H7 (cell line): ENCODE measurements around the gene MGAT5B. TPM values are rescaled to one million over a fixed set of nuclear protein-coding genes. Genes with fewer than 3 reads are reported as not detected.

Experiments used
- DNase-seq: peaks from one replicate; pipeline ENCODE4 v3.0.0; 2012
- H3K27me3 ChIP-seq: 2 replicates; pipeline ENCODE4 v1.6.0; 2011; ENCODE audit warnings: mild to moderate bottlenecking, low read length; ENCODE audit not compliant: control insufficient read depth, insufficient read depth
- H3K36me3 ChIP-seq: replicated peaks from 2 replicates; pipeline ENCODE4 v1.5.1; 2011; ENCODE audit warnings: low read length; ENCODE audit not compliant: control insufficient read depth, insufficient read depth
- H3K4me3 ChIP-seq: 2 replicates; pipeline ENCODE4 v1.5.1; 2011; ENCODE audit warnings: low read depth, mild to moderate bottlenecking, control low read depth, low read length, moderate library complexity; ENCODE audit not compliant: insufficient read depth
- total RNA-seq: library from RNA; depleted of rRNA; stranded (reverse); fragments of >200 nt; shearing (Covaris generic); gene quantifications from 2 replicates; pipeline ENCODE4 v1.2.3, GENCODE V29; 2014

The MGAT5B gene
- total RNA-seq, 1 experiment from 2014 or later = 3.7 TPM

GRCh38 chr17:76879254-76879653 is 11.1 kb downstream of the MGAT5B start:
- Histone ChIP-seq H3K36me3 (no peaks in the 10 kb centered on the region), H3K27me3 (no peaks in the 10 kb centered on the region), H3K4me3 (no peak overlapping the region)
- no peak for DNase-seq

- no peaks in the 10 kb centered on the region for H3K27me3 ChIP-seq
- no peak overlapping the region for H3K4me3 ChIP-seq
- no peak for DNase-seq
- H3K36me3 ChIP-seq = no peaks in the 10 kb centered on the region
Measured at GRCh38 chr17:76879691-76880090, 11.5 kb downstream of the MGAT5B start.

GRCh38 chr17:76880268-76880667 is 12.1 kb downstream of the MGAT5B start:
- Histone ChIP-seq H3K36me3 (no peaks in the 10 kb centered on the region), H3K4me3 (no peak overlapping the region), H3K27me3 (no peaks in the 10 kb centered on the region)
- peak; percentile 78 for DNase-seq

- no peak for DNase-seq
- H3K36me3 ChIP-seq = no peaks in the 10 kb centered on the region
- H3K4me3 ChIP-seq = no peak overlapping the region
- H3K27me3 ChIP-seq = no peaks in the 10 kb centered on the region
Measured at GRCh38 chr17:76880971-76881370, 12.8 kb downstream of the MGAT5B start.

- DNase-seq = no peak
- no peaks in the 10 kb centered on the region for H3K36me3 ChIP-seq
- no peaks in the 10 kb centered on the region for H3K27me3 ChIP-seq
- no peak overlapping the region for H3K4me3 ChIP-seq
Measured at GRCh38 chr17:76881408-76881807, 13.2 kb downstream of the MGAT5B start.

- DNase-seq = no peak
- no peak overlapping the region for H3K4me3 ChIP-seq
- H3K36me3 ChIP-seq = no peaks in the 10 kb centered on the region
- H3K27me3 ChIP-seq = no peaks in the 10 kb centered on the region
Measured at GRCh38 chr17:76881966-76882365, 13.8 kb downstream of the MGAT5B start.

- no peaks in the 10 kb centered on the region for H3K36me3 ChIP-seq
- H3K4me3 ChIP-seq = no peak overlapping the region
- H3K27me3 ChIP-seq = no peaks in the 10 kb centered on the region
- no peak for DNase-seq
Measured at GRCh38 chr17:76883744-76884525, 15.7 kb downstream of the MGAT5B start.

- DNase-seq = peak; percentile 88
- Histone ChIP-seq H3K27me3 (no peaks in the 10 kb centered on the region), H3K36me3 (no peaks in the 10 kb centered on the region), H3K4me3 (no peak overlapping the region)
Measured at GRCh38 chr17:76884995-76885893, 17.0 kb downstream of the MGAT5B start.

- Histone ChIP-seq H3K4me3 (no peak overlapping the region), H3K36me3 (no peaks in the 10 kb centered on the region), H3K27me3 (no peaks in the 10 kb centered on the region)
- no peak for DNase-seq
Measured at GRCh38 chr17:76885894-76886290, 17.7 kb downstream of the MGAT5B start.

- no peak for DNase-seq
- Histone ChIP-seq H3K4me3 (no peak overlapping the region), H3K27me3 (no peaks in the 10 kb centered on the region), H3K36me3 (no peaks in the 10 kb centered on the region)
Measured at GRCh38 chr17:76886395-76886794, 18.2 kb downstream of the MGAT5B start.

- H3K36me3 ChIP-seq = no peaks in the 10 kb centered on the region
- DNase-seq = peak; percentile 79
- no peaks in the 10 kb centered on the region for H3K27me3 ChIP-seq
- no peak overlapping the region for H3K4me3 ChIP-seq
Measured at GRCh38 chr17:76887802-76888201, 19.6 kb downstream of the MGAT5B start.

- no peaks in the 10 kb centered on the region for H3K27me3 ChIP-seq
- no peak overlapping the region for H3K4me3 ChIP-seq
- peak; percentile 93 for DNase-seq
- no peaks in the 10 kb centered on the region for H3K36me3 ChIP-seq
Measured at GRCh38 chr17:76888661-76889060, 20.5 kb downstream of the MGAT5B start.

- Histone ChIP-seq H3K27me3 (no peaks in the 10 kb centered on the region), H3K36me3 (no peaks in the 10 kb centered on the region), H3K4me3 (no peak overlapping the region)
- no peak for DNase-seq
Measured at GRCh38 chr17:76889323-76889722, 21.1 kb downstream of the MGAT5B start.

GRCh38 chr17:76892329-76892728 is 24.1 kb downstream of the MGAT5B start:
- no peak for DNase-seq
- H3K4me3 ChIP-seq = no peak overlapping the region
- H3K36me3 ChIP-seq = no peaks in the 10 kb centered on the region
- no peaks in the 10 kb centered on the region for H3K27me3 ChIP-seq
